Gastrocnemius medialis (tissue), 4 donors: ENCODE data around the gene TBP. TPM values are rescaled to one million over a fixed set of nuclear protein-coding genes. Genes with fewer than 3 reads are reported as not detected.
"Not testable (repeated sequence)": the region's sequence is repeated elsewhere in the genome, so short reads cannot be mapped to it uniquely, and the experiment has no call there.

Experiments
- ATAC-seq, 2 donors: fragments of 150-250 bp; one replicate each; pipeline ENCODE4 v1.9.1; 2016
- DNase-seq, 2 donors: peaks; one replicate each; pipeline ENCODE4 v3.0.0-alpha.2; 2019
- H3K27ac ChIP-seq, 4 donors: fragments of 200-600 bp; sonication (generic); 1 replicate in 1 of 4; 2 replicates in 3 of 4; pipeline ENCODE4 v1.5.1; 2016 to 2018; ENCODE audit warnings: mild to moderate bottlenecking in 2 of 4, moderate library complexity in 1 of 4
- H3K27me3 ChIP-seq, 3 donors: fragments of 200-600 bp; sonication (generic) in 2 of 3; 1 replicate in 1 of 3; 2 replicates in 2 of 3; pipeline versions ENCODE4 v1.5.1 to v1.6.0; 2016 to 2019; ENCODE audit warnings: mild to moderate bottlenecking in 1 of 3, moderate library complexity in 1 of 3
- H3K36me3 ChIP-seq, 2 donors: fragments of 200-600 bp; sonication (generic) in 1 of 2; one replicate each; pipeline ENCODE4 v1.5.1; 2017 to 2018
- H3K4me1 ChIP-seq, 2 donors: fragments of 200-600 bp; sonication (generic) in 1 of 2; one replicate each; pipeline ENCODE4 v1.5.1; 2016 to 2017; ENCODE audit warnings: mild to moderate bottlenecking in 2 of 2
- H3K4me3 ChIP-seq, 4 donors: fragments of 200-600 bp; sonication (generic) in 3 of 4; 1 replicate in 1 of 4; 2 replicates in 3 of 4; pipeline ENCODE4 v1.5.1; 2016 to 2019; ENCODE audit warnings: mild to moderate bottlenecking in 2 of 4
- H3K9me3 ChIP-seq, 3 donors: fragments of 200-600 bp; sonication (generic) in 2 of 3; 1 replicate in 1 of 3; 2 replicates in 2 of 3; pipeline ENCODE4 v1.5.1; 2016 to 2019
- POLR2A ChIP-seq, 2 donors: fragments of 450-650 bp; IDR thresholded peaks; one replicate each; pipeline ENCODE4 v1.6.1; 2017; ENCODE audit warnings: antibody characterized with exemption in 2 of 2, mild to moderate bottlenecking in 2 of 2, moderate library complexity in 2 of 2
- in situ Hi-C, 4 donors: fragments of 200-750 bp; cut with MboI; loops; one replicate each; pipeline versions ENCODE4 v1.15.0 to v1.8.0; 2017; ENCODE audit warnings: low sequenced_read_pairs in 4 of 4
- intact Hi-C: fragments of 100-400 bp; cut with DNase I; formaldehyde crosslinking; loops from one replicate; pipeline ENCODE4 v1.15.1; 2023; ENCODE audit warnings: low total_unique reads
- total RNA-seq, 4 donors: library from RNA; depleted of rRNA; stranded (reverse); fragments of >200 nt; gene quantifications; one replicate each; pipeline versions ENCODE4 v1.1.0 to v1.2.3, GENCODE V29; 2016
- TF ChIP-seq, protein P1 (sequence below), 5 experiments: fragments of 450-650 bp in 3 of 5; fragments of 200-600 bp in 2 of 5; sonication (generic) in 2 of 5; IDR thresholded peaks in 4 of 5; conservative IDR thresholded peaks in 1 of 5; 1 replicate in 4 of 5; 2 replicates in 1 of 5; pipeline ENCODE4 v1.5.1; 2016 to 2019; ENCODE audit warnings: antibody characterized with exemption in 5 of 5, mild to moderate bottlenecking in 3 of 5, moderate library complexity in 3 of 5

TBP gene
- total RNA-seq, result 10 to 100 TPM in 3 of 4 donors, 1 to 10 TPM in 1; 9.7 to 17.3 (median 15.3) TPM

DNA sequence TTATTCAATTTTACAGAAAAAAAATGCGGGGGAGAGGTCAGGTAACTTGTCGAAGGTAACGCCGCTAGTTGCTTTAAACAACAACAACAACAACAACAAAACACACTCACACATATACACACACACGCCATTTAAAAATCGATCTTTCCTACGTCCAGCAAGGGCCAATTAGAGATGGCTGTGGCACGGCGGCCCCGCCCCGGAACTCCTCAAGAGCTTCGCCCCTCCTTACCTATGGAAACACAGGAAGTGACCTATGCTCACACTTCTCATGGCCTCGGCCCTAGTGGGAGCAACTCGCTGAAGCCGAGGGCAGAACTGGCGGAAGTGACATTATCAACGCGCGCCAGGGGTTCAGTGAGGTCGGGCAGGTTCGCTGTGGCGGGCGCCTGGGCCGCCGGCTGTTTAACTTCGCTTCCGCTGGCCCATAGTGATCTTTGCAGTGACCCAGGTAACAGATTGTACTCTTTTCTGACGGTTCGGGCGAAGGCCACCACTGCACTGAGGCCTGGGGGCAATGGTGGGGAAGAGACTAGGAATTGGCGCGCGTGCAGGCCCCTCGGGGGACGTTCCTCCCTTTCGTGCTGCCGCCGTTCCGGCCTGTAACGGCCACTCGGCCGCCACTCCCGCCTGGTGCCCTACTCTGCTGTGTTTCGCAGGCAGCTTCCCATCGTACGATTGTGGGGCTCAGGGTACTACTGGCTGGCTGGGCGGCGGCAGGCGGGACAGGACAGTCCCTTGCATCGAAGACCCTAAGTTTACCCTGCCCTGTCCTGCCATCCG is at the start of gene TBP:
TBP (plus strand) TSS at position 357 of the 783 bp plus-strand sequence. CDS start 2,661 bp downstream, outside the sequence.
- peak; percentile 37 to 71 for TF ChIP-seq POLR2A (IDR thresholded peaks at IDR 0.05)
- TF ChIP-seq, protein P1, sequence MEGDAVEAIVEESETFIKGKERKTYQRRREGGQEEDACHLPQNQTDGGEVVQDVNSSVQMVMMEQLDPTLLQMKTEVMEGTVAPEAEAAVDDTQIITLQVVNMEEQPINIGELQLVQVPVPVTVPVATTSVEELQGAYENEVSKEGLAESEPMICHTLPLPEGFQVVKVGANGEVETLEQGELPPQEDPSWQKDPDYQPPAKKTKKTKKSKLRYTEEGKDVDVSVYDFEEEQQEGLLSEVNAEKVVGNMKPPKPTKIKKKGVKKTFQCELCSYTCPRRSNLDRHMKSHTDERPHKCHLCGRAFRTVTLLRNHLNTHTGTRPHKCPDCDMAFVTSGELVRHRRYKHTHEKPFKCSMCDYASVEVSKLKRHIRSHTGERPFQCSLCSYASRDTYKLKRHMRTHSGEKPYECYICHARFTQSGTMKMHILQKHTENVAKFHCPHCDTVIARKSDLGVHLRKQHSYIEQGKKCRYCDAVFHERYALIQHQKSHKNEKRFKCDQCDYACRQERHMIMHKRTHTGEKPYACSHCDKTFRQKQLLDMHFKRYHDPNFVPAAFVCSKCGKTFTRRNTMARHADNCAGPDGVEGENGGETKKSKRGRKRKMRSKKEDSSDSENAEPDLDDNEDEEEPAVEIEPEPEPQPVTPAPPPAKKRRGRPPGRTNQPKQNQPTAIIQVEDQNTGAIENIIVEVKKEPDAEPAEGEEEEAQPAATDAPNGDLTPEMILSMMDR (IDR thresholded peaks at IDR 0.05 in 4 of 5, conservative IDR thresholded peaks at IDR 0.05 in 1 of 5), result no peak
- Histone ChIP-seq H3K36me3 (peaks cover 0 to 14% of the 10 kb centered on the region in 2 donors), H3K27me3 (no peaks in the 10 kb centered on the region), H3K4me3 (peak within 1 kb of the TSS; percentile 75 to 95 (median 80)), H3K9me3 (no peaks in the 10 kb centered on the region), H3K4me1 (peaks cover 45 to 51% of the 10 kb centered on the region in 2 donors), H3K27ac (peak within 1 kb of the TSS; percentile 93 to 98 (median 94))
- ATAC-seq, result peak; percentile 91 to 92
- intact Hi-C loops, result loop anchor here (1.0 to 10.0 kb wide), 3 partner anchors 30 to 829 kb away; partner anchors contain the start of genes DYNLT2, ERMARD, PDCD2 and PHF10
- DNase-seq, result peak; percentile 98 to 99
- in situ Hi-C loops, result loop anchor here in 3 of 4 donors (10.0 kb wide), 1 partner anchor 799 kb away; the partner anchor contains the start of genes DYNLT2 (in 3 of the 3) and ERMARD (in 3 of the 3)

GRCh38 chr6:170504479-170504878 is 49.7 kb upstream of the TBP start:
- no peaks in the 10 kb centered on the region for H3K27me3 ChIP-seq
- no peaks in the 10 kb centered on the region for H3K9me3 ChIP-seq
- ATAC-seq (no peak), DNase-seq (no peak)
- no peaks in the 10 kb centered on the region for H3K36me3 ChIP-seq
- H3K27ac ChIP-seq, result no peak overlapping the region
- no peak overlapping the region for H3K4me3 ChIP-seq
- in situ Hi-C loops, result no loop called here
- intact Hi-C loops, result no loop called here
- peaks cover 8 to 9% of the 10 kb centered on the region in 2 donors for H3K4me1 ChIP-seq
- TF ChIP-seq, protein P1 (IDR thresholded peaks at IDR 0.05 in 4 of 5, conservative IDR thresholded peaks at IDR 0.05 in 1 of 5), result no peak
- TF ChIP-seq POLR2A (IDR thresholded peaks at IDR 0.05), result no peak

GRCh38 chr6:170505306-170505705 is 48.9 kb upstream of the TBP start:
- intact Hi-C loops, result no loop called here
- Histone ChIP-seq H3K27ac (no peak overlapping the region), H3K36me3 (no peaks in the 10 kb centered on the region), H3K4me1 (peaks cover 8 to 9% of the 10 kb centered on the region in 2 donors), H3K27me3 (no peaks in the 10 kb centered on the region), H3K4me3 (no peak overlapping the region), H3K9me3 (no peaks in the 10 kb centered on the region)
- in situ Hi-C loops, result no loop called here
- TF ChIP-seq, protein P1 (IDR thresholded peaks at IDR 0.05 in 4 of 5, conservative IDR thresholded peaks at IDR 0.05 in 1 of 5), result no peak
- no peak for TF ChIP-seq POLR2A (IDR thresholded peaks at IDR 0.05)
- peak; percentile 38 to 45 for DNase-seq
- peak; percentile 49 to 58 for ATAC-seq

- Histone ChIP-seq H3K27me3 (no peaks in the 10 kb centered on the region), H3K36me3 (no peaks in the 10 kb centered on the region), H3K9me3 (no peaks in the 10 kb centered on the region), H3K27ac (no peak overlapping the region), H3K4me1 (peaks cover 8 to 9% of the 10 kb centered on the region in 2 donors), H3K4me3 (no peak overlapping the region)
- TF ChIP-seq POLR2A (IDR thresholded peaks at IDR 0.05), result no peak
- TF ChIP-seq, protein P1 (IDR thresholded peaks at IDR 0.05 in 4 of 5, conservative IDR thresholded peaks at IDR 0.05 in 1 of 5), result no peak
- ATAC-seq (no peak), DNase-seq (no peak)
- in situ Hi-C loops (no loop called here), intact Hi-C loops (no loop called here)
Observed at GRCh38 chr6:170506446-170506845, 47.7 kb upstream of the TBP start.

DNA sequence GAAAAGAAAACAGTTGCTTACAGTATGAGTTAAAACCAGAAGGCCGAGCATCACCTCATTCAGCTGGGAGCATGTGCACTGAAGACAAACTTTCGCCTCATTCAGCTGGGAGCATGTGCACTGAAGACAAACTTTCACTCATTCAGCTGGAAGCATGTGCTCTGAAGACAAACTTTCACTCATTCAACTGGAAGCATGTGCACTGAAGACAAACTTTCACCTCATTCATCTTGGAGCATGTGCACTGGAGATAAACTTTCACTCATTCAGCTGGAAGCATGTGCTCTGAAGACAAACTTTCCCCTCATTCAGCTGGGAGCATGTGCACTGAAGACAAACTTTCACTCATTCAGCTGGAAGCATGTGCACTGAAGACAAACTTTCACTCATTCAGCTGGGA is 46.4 kb upstream of the TBP start:
- H3K9me3 ChIP-seq, H3K4me1 ChIP-seq, DNase-seq, H3K4me3 ChIP-seq, intact Hi-C loops, H3K27me3 ChIP-seq, in situ Hi-C loops, ATAC-seq, H3K36me3 ChIP-seq, H3K27ac ChIP-seq: not testable (repeated sequence)

- H3K4me1 ChIP-seq, DNase-seq, in situ Hi-C loops, H3K4me3 ChIP-seq, H3K27ac ChIP-seq, H3K27me3 ChIP-seq, ATAC-seq, H3K9me3 ChIP-seq, intact Hi-C loops, H3K36me3 ChIP-seq: not testable (repeated sequence)
Observed at GRCh38 chr6:170508275-170508674, 45.9 kb upstream of the TBP start.

- H3K4me3 ChIP-seq, ATAC-seq, in situ Hi-C loops, H3K27ac ChIP-seq, DNase-seq, H3K4me1 ChIP-seq, H3K27me3 ChIP-seq, H3K36me3 ChIP-seq, H3K9me3 ChIP-seq, intact Hi-C loops: not testable (repeated sequence)
Observed at GRCh38 chr6:170508892-170509722, 45.1 kb upstream of the TBP start.
